HepG2 (cell line): Measurements from ENCODE around the gene MTUS2. TPM values are rescaled to one million over a fixed set of nuclear protein-coding genes. Genes with fewer than 3 reads are reported as not detected.

Source experiments
- ATAC-seq: fragments of 200-7000 bp; cut with Tn5 transposase; 3 replicates; pipeline ENCODE4 v1.9.1; 2020; ENCODE audit warnings: mild to moderate bottlenecking, moderate library complexity
- BruUV-seq: library from RNA; stranded (reverse); fragments of 400-500 nt; replicated peaks from 2 replicates; lab custom pipeline; 2021; lab: Mats Ljungman, UMichigan
- CTCF ChIA-PET: fragments of 300-600 bp; formaldehyde crosslinking; extraction: SDS; loops from one replicate; lab custom pipeline; 2021; ENCODE audit warnings: low total read pairs, inconsistent platforms, low intra/inter-chr PET ratio; lab: Yijun Ruan, JAX
- POLR2A ChIA-PET: fragments of 350-600 bp; sonication (Branson Sonifier 250); formaldehyde crosslinking; loops from one replicate; lab custom pipeline; 2020; ENCODE audit warnings: antibody characterized with exemption, inconsistent platforms; lab: Yijun Ruan, JAX
- DNase-seq: peaks from one replicate; pipeline ENCODE4 v3.0.0-alpha.2; 2015; ENCODE audit warnings: low spot score
- FAIRE-seq: peaks from 3 replicates; lab custom pipeline; 2011; peaks lifted over from hg19 to GRCh38; lab: Jason Lieb, UNC
- H2AFZ ChIP-seq: one replicate; pipeline ENCODE4 v1.6.1; 2011; ENCODE audit warnings: low read length, inconsistent platforms
- H3K27ac ChIP-seq: fragments of 300-600 bp; 3 replicates; pipeline ENCODE4 v1.8.0; 2011; ENCODE audit warnings: mixed run types, mild to moderate bottlenecking, mixed read lengths, low read length, inconsistent platforms; ENCODE audit not compliant: insufficient read depth; ENCODE audit errors: extremely low read length
- H3K27me3 ChIP-seq, 2 experiments: fragments of 200-600 bp in 1 of 2; 2 replicates in 1 of 2; 3 replicates in 1 of 2; pipeline versions ENCODE4 v1.6.0 to v1.8.0; 2011; ENCODE audit warnings: low read length in 2 of 2, mild to moderate bottlenecking in 2 of 2, moderate library complexity in 2 of 2, inconsistent platforms in 1 of 2; ENCODE audit not compliant: insufficient read depth in 2 of 2, control insufficient read depth in 1 of 2
- H3K36me3 ChIP-seq, 2 experiments: fragments of 200-600 bp in 1 of 2; replicated peaks in 1 of 2; 2 replicates in 1 of 2; 3 replicates in 1 of 2; pipeline versions ENCODE4 v1.5.1 to v1.8.0; 2011; ENCODE audit warnings: low read length in 2 of 2, inconsistent platforms in 1 of 2; ENCODE audit not compliant: insufficient read depth in 2 of 2, control insufficient read depth in 1 of 2
- H3K4me1 ChIP-seq: 2 replicates; pipeline ENCODE4 v1.5.1; 2012; ENCODE audit warnings: low read length, inconsistent platforms; ENCODE audit not compliant: insufficient read depth
- H3K4me2 ChIP-seq: 2 replicates; pipeline ENCODE4 v1.6.0; 2011; ENCODE audit warnings: low read depth, low read length, inconsistent platforms
- H3K4me3 ChIP-seq, 3 experiments: fragments of 200-600 bp in 1 of 3; sonication (generic), shearing (Covaris generic) in 1 of 3; replicated peaks in 1 of 3; 2 replicates each; pipeline ENCODE4 v1.5.1; 2011 to 2016; ENCODE audit warnings: low read length in 3 of 3, inconsistent platforms in 2 of 3, low read depth in 2 of 3, mild to moderate bottlenecking in 2 of 3, control low read depth in 1 of 3, mixed read lengths in 1 of 3; ENCODE audit not compliant: insufficient read depth in 1 of 3
- H3K79me2 ChIP-seq: one replicate; pipeline ENCODE4 v1.6.1; 2011; ENCODE audit warnings: low read length, inconsistent platforms; ENCODE audit not compliant: insufficient read depth
- H3K9ac ChIP-seq: 2 replicates; pipeline ENCODE4 v1.6.0; 2011; ENCODE audit warnings: mild to moderate bottlenecking, low read depth, low read length, inconsistent platforms; ENCODE audit not compliant: insufficient read depth
- H3K9me3 ChIP-seq: 2 replicates; pipeline ENCODE4 v1.5.1; 2012; ENCODE audit warnings: mild to moderate bottlenecking, low read length
- H4K20me1 ChIP-seq: 2 replicates; pipeline ENCODE4 v1.6.0; 2011; ENCODE audit warnings: inconsistent platforms, mild to moderate bottlenecking, low read length, moderate library complexity; ENCODE audit not compliant: insufficient read depth
- CENPX ChIP-seq: sonication (generic); formaldehyde crosslinking; IDR thresholded peaks from 2 replicates; pipeline ENCODE4 v1.9.0; 2021; ENCODE audit warnings: mild to moderate bottlenecking, missing genetic modification reagents, moderate library complexity
- ELF3 ChIP-seq: IDR thresholded peaks from 2 replicates; pipeline ENCODE4 v1.6.1; 2016; ENCODE audit warnings: missing genetic modification reagents, missing compliant biosample characterization
- ESRRA ChIP-seq: sonication (generic); formaldehyde crosslinking; IDR thresholded peaks from 2 replicates; pipeline ENCODE4 v1.5.1; 2020; ENCODE audit warnings: mild to moderate bottlenecking, low read depth, missing genetic modification reagents
- HDAC2 ChIP-seq: sonication (generic); formaldehyde crosslinking; IDR thresholded peaks from 2 replicates; pipeline ENCODE4 v1.4.0; 2020; ENCODE audit warnings: missing genetic modification reagents
- MATR3 ChIP-seq: sonication (generic); formaldehyde crosslinking; IDR thresholded peaks from 2 replicates; pipeline ENCODE4 v1.4.0; 2020; ENCODE audit warnings: missing genetic modification reagents
- NAIF1 ChIP-seq: sonication (generic); formaldehyde crosslinking; IDR thresholded peaks from 2 replicates; pipeline ENCODE4 v1.5.0; 2020; ENCODE audit warnings: mild to moderate bottlenecking, missing genetic modification reagents, borderline replicate concordance
- NFYB ChIP-seq: sonication (generic); formaldehyde crosslinking; IDR thresholded peaks from 2 replicates; pipeline ENCODE4 v1.4.0; 2020; ENCODE audit warnings: missing genetic modification reagents
- RCOR2 ChIP-seq: IDR thresholded peaks from 2 replicates; pipeline ENCODE4 v1.6.1; 2016; ENCODE audit warnings: missing biosample characterization, missing genetic modification reagents
- SOX5 ChIP-seq: IDR thresholded peaks from 2 replicates; pipeline ENCODE4 v1.6.1; 2016; ENCODE audit warnings: borderline replicate concordance
- ZNF292 ChIP-seq: sonication (generic); formaldehyde crosslinking; IDR thresholded peaks from 2 replicates; pipeline ENCODE4 v1.8.1; 2022; ENCODE audit warnings: mild to moderate bottlenecking, low read depth, missing genetic modification reagents, borderline replicate concordance
- ZNF337 ChIP-seq: sonication (generic); formaldehyde crosslinking; IDR thresholded peaks from 2 replicates; pipeline ENCODE4 v1.5.1; 2020; ENCODE audit warnings: missing genetic modification reagents, low read depth, mild to moderate bottlenecking, borderline replicate concordance
- ZNF562 ChIP-seq: sonication (generic); formaldehyde crosslinking; IDR thresholded peaks from 2 replicates; pipeline ENCODE4 v1.8.0; 2022; ENCODE audit warnings: missing genetic modification reagents, borderline replicate concordance
- WGBS: methylation state at CpG from one replicate; pipeline ENCODE4 v1.1.6; 2017; ENCODE audit warnings: low lambda C conversion rate; 5-methylcytosine and 5-hydroxymethylcytosine counted together
- in situ Hi-C: cut with HindIII; loops from 2 replicates; pipeline ENCODE4 v1.10.0; 2017; ENCODE audit warnings: low pct_unique_long_range_greater_than_20kb; ENCODE audit not compliant: extremely low pct_ligation_motif_present
- intact Hi-C: fragments of 100-400 bp; cut with micrococcal nuclease; formaldehyde crosslinking; loops from one replicate; pipeline ENCODE4 v1.10.0; 2022; ENCODE audit not compliant: unreplicated experiment
- polyA plus RNA-seq, 8 experiments: library from polyadenylated mRNA; depleted of rRNA in 3 of 8; stranded (reverse) in 7 of 8; unstranded in 1 of 8; fragments of >200 nt; fragmentation: Illumina TruSeq in 4 of 8; extraction: Trizol in 4 of 8; gene quantifications; 2 replicates each; pipeline versions ENCODE4 v1.2.1 to v1.2.3, GENCODE V29; 2011 to 2016; ENCODE audit warnings: low read depth in 4 of 8, missing spikeins in 1 of 8, mixed read lengths in 1 of 8; ENCODE audit not compliant: insufficient read depth in 1 of 8
- total RNA-seq, 5 experiments: library from RNA; depleted of rRNA; stranded (reverse); fragments of >200 nt; fragmentation: Illumina TruSeq; extraction: Trizol; gene quantifications; 2 replicates each; pipeline ENCODE4 v1.2.3, GENCODE V29; 2016; ENCODE audit warnings: low read depth in 1 of 5

MTUS2 gene
- total and polyA plus RNA-seq, 2 of the 13 experiments (the other 11 are each of a cell fraction or from before 2014, with no cell fraction given), result not detected

GRCh38 chr13:29504691-29505090 lies 684.6 kb downstream of the MTUS2 start:
- no peak overlapping the region for H3K9ac ChIP-seq
- DNase-seq (no peak), FAIRE-seq (no peak), ATAC-seq (no peak)
- no peak overlapping the region for H3K4me3 ChIP-seq
- no TSS peak for BruUV-seq
- no peaks in the 10 kb centered on the region for H3K36me3 ChIP-seq
- H4K20me1 ChIP-seq, result peaks cover 4% of the 10 kb centered on the region; the same call in 1 of the 2 replicates
- intact Hi-C loops, result loop anchor here (10.0 kb wide), 1 partner anchor 90 kb away; the partner anchor contains the start of gene SLC7A1
- peaks cover 0 to 29% of the 10 kb centered on the region in 2 experiments; a peak in 1 of 5 replicates for H3K27me3 ChIP-seq
- in situ Hi-C loops, result loop anchor here (5.0 to 10.0 kb wide), 2 partner anchors 203 to 610 kb away; no protein-coding TSS in a partner anchor
- H3K4me2 ChIP-seq, result no peak overlapping the region
- no peak overlapping the region for H3K27ac ChIP-seq
- no peaks in the 10 kb centered on the region for H3K9me3 ChIP-seq
- peaks cover 21% of the 10 kb centered on the region for H3K4me1 ChIP-seq
- no peak overlapping the region for H2AFZ ChIP-seq
- TF ChIP-seq SOX5 (CRISPR knock-in tag) (no peak), NAIF1 (CRISPR knock-in tag) (no peak), RCOR2 (CRISPR knock-in tag) (no peak), ZNF562 (no peak), ZNF337 (CRISPR knock-in tag) (no peak), NFYB (CRISPR knock-in tag) (no peak), ESRRA (no peak), ELF3 (CRISPR knock-in tag) (no peak), CENPX (no peak), MATR3 (CRISPR knock-in tag) (no peak), ZNF292 (CRISPR knock-in tag) (no peak), HDAC2 (no peak)
- ChIA-PET POLR2A (no interaction called here), CTCF (no interaction called here)
- WGBS, result 67% methylated on average over 2 of the region's 15 CpGs
- H3K79me2 ChIP-seq, result no peaks in the 10 kb centered on the region
